GM13976 (cell line): ENCODE results near the gene COL16A1.
A peak's percentile ranks its signal among the peaks of the same experiment; 100 is the strongest.

ENCODE experiments used
- DNase-seq: peaks from one replicate; pipeline ENCODE4 v3.0.0; 2012; ENCODE audit warnings: low spot score
- CTCF ChIP-seq: IDR thresholded peaks from 2 replicates; pipeline ENCODE4 v1.5.1; 2012; ENCODE audit warnings: borderline replicate concordance, mild to moderate bottlenecking; ENCODE audit not compliant: insufficient read depth; ENCODE audit errors: extremely low read depth, missing control alignments, control extremely low read depth
- in situ Hi-C: fragments of 300-500 bp; cut with MboI; formaldehyde crosslinking; loops from one replicate; pipeline ENCODE4 v1.12.0; 2022; ENCODE audit warnings: low sequenced_read_pairs, mixed read lengths, inconsistent platforms; ENCODE audit not compliant: unreplicated experiment

The COL16A1 gene

GRCh38 chr1:31637915-31638673 lies 65.7 kb downstream of the COL16A1 start:
- no peak for DNase-seq
- in situ Hi-C loops, result no loop called here
- TF ChIP-seq CTCF, result no peak

DNA sequence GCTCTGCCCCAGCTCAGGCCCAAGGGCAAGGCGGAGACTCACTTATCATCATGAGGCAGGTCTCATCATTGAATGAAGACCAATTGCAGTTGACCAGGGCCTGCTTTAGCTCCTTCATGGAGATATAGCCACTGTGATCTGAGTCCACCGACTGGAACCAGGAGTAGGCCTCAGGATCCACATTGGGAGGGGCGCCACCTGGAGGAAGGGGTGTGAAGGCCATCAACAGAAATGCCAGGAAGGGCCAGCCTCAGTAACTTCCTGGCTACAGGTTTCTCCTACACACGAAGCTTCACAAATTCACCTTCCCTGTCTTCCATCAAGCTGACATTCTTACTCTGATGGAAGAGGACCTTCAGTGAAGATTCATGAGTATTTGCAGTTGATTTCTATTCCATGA lies 70.7 kb downstream of the COL16A1 start:
- peak; percentile 34 for DNase-seq
- TF ChIP-seq CTCF, result peak; percentile 33

DNA sequence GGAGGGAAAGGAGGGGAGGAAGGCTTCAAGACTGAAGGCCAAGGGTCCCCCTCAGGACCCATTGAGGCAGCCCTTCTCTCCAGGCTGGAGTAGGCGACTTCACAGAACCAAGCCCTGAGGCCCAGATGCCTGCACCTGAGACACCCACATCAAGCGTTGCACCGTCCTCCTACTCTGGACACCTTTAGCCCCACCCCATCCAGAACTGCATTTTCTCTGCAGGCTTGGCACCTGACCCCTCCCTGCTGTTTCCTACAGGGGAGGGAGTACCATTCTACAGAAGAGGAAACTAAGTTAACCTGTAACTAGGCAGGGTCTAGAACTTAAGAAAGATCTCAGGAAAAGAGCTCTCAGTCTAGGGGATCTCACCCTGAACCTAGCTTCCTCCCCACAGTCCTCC lies 71.2 kb downstream of the COL16A1 start:
- TF ChIP-seq CTCF, result no peak
- in situ Hi-C loops, result no loop called here
- DNase-seq, result no peak

More for the DNA sequence above, 70.7 kb downstream of the COL16A1 start:
- in situ Hi-C loops, result no loop called here

- DNase-seq, result no peak
- no peak for TF ChIP-seq CTCF
- in situ Hi-C loops, result no loop called here
These were observed 74.8 kb downstream of the COL16A1 start for GRCh38 chr1:31628931-31629556.

GRCh38 chr1:31627930-31628559 lies 75.8 kb downstream of the COL16A1 start:
- no peak for DNase-seq
- no peak for TF ChIP-seq CTCF
- in situ Hi-C loops, result no loop called here

GRCh38 chr1:31627301-31627929 lies 76.4 kb downstream of the COL16A1 start:
- no peak for DNase-seq
- no peak for TF ChIP-seq CTCF
- in situ Hi-C loops, result no loop called here
